IMR-90 (cell line): Measurements from ENCODE around the gene POFUT2.

ENCODE experiments used
- BHLHE40 ChIP-seq: fragments of 150-350 bp; IDR thresholded peaks from 2 replicates; pipeline ENCODE4 v1.6.1; 2016; ENCODE audit warnings: mild to moderate bottlenecking, low read depth, low read length
- CEBPB ChIP-seq: IDR thresholded peaks from 2 replicates; pipeline ENCODE4 v1.6.1; 2012; ENCODE audit warnings: low read depth, low read length, improper control_type of control experiment
- MAZ ChIP-seq: IDR thresholded peaks from 2 replicates; pipeline ENCODE4 v1.6.1; 2012; ENCODE audit warnings: low read depth, mild to moderate bottlenecking, low read length, improper control_type of control experiment, moderate library complexity, borderline replicate concordance
- NFE2L2 ChIP-seq: fragments of 150-350 bp; IDR thresholded peaks from 2 replicates; pipeline ENCODE4 v1.6.1; 2016; ENCODE audit warnings: low read depth, mild to moderate bottlenecking, low read length
- POLR2A ChIP-seq: IDR thresholded peaks from 2 replicates; pipeline ENCODE4 v1.6.1; 2012; ENCODE audit warnings: mild to moderate bottlenecking, low read depth, low read length
- RAD21 ChIP-seq: IDR thresholded peaks from 2 replicates; pipeline ENCODE4 v1.6.1; 2012; ENCODE audit warnings: low read length, improper control_type of control experiment
- RCOR1 ChIP-seq: IDR thresholded peaks from 2 replicates; pipeline ENCODE4 v1.6.1; 2012; ENCODE audit warnings: mild to moderate bottlenecking, low read length, improper control_type of control experiment; ENCODE audit not compliant: insufficient replicate concordance
- SMC3 ChIP-seq: fragments of 150-350 bp; IDR thresholded peaks from 2 replicates; pipeline ENCODE4 v1.6.1; 2016; ENCODE audit warnings: low read depth, mild to moderate bottlenecking, antibody characterized with exemption, low read length, moderate library complexity
- TF ChIP-seq, protein P1 (sequence below): conservative IDR thresholded peaks from 2 replicates; pipeline ENCODE4 v1.5.1; 2012; ENCODE audit warnings: mild to moderate bottlenecking, low read depth, low read length, improper control_type of control experiment
- TF ChIP-seq, protein P2 (sequence below): fragments of 150-350 bp; IDR thresholded peaks from 2 replicates; pipeline ENCODE4 v1.6.1; 2017; ENCODE audit warnings: mild to moderate bottlenecking, antibody characterized with exemption, low read length, low read depth
- TF ChIP-seq, protein P3 (sequence below): fragments of 150-350 bp; IDR thresholded peaks from 2 replicates; pipeline ENCODE4 v1.6.1; 2016; ENCODE audit warnings: low read depth, mild to moderate bottlenecking, low read length, moderate library complexity, borderline replicate concordance

DNA sequence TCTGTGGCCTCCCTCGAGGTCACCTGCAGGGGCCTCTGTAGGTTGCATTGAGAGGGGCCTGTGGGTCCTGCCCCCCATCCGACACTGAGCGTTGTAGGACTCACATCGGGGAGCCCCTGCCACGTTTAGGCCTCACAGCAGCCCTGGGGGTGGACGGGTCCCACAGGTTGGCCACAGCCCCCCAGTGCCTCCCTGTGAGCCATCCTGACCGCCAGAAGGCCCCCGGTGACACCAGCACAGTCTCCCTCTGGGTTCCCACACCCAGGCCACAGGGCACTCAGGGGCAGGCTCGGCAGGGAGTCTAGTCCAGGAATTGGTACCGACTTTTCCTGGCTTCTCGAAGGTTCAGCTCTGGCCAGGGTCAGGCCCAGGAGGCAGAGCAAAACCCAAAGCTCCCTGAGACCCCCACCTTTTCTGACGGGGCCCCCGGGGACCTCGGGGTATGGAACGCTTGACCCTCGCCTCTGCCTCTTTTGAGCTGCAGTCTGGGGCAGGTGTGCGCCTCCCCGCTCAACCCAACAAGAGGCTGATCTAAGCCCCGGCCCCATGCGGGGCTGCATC lies 13.9 kb upstream of the POFUT2 start:
- TF ChIP-seq NFE2L2: no peak
- no peak for TF ChIP-seq POLR2A
- TF ChIP-seq, protein P1, sequence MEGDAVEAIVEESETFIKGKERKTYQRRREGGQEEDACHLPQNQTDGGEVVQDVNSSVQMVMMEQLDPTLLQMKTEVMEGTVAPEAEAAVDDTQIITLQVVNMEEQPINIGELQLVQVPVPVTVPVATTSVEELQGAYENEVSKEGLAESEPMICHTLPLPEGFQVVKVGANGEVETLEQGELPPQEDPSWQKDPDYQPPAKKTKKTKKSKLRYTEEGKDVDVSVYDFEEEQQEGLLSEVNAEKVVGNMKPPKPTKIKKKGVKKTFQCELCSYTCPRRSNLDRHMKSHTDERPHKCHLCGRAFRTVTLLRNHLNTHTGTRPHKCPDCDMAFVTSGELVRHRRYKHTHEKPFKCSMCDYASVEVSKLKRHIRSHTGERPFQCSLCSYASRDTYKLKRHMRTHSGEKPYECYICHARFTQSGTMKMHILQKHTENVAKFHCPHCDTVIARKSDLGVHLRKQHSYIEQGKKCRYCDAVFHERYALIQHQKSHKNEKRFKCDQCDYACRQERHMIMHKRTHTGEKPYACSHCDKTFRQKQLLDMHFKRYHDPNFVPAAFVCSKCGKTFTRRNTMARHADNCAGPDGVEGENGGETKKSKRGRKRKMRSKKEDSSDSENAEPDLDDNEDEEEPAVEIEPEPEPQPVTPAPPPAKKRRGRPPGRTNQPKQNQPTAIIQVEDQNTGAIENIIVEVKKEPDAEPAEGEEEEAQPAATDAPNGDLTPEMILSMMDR: no peak
- TF ChIP-seq RAD21: no peak
- TF ChIP-seq, protein P2, sequence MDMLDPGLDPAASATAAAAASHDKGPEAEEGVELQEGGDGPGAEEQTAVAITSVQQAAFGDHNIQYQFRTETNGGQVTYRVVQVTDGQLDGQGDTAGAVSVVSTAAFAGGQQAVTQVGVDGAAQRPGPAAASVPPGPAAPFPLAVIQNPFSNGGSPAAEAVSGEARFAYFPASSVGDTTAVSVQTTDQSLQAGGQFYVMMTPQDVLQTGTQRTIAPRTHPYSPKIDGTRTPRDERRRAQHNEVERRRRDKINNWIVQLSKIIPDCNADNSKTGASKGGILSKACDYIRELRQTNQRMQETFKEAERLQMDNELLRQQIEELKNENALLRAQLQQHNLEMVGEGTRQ: no peak
- TF ChIP-seq, protein P3, sequence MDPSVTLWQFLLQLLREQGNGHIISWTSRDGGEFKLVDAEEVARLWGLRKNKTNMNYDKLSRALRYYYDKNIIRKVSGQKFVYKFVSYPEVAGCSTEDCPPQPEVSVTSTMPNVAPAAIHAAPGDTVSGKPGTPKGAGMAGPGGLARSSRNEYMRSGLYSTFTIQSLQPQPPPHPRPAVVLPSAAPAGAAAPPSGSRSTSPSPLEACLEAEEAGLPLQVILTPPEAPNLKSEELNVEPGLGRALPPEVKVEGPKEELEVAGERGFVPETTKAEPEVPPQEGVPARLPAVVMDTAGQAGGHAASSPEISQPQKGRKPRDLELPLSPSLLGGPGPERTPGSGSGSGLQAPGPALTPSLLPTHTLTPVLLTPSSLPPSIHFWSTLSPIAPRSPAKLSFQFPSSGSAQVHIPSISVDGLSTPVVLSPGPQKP: no peak
- no peak for TF ChIP-seq BHLHE40
- no peak for TF ChIP-seq RCOR1
- TF ChIP-seq SMC3: no peak
- no peak for TF ChIP-seq CEBPB
- no peak for TF ChIP-seq MAZ
